ENCODE results near the gene HNRNPH1.

Gene HNRNPH1

DNA sequence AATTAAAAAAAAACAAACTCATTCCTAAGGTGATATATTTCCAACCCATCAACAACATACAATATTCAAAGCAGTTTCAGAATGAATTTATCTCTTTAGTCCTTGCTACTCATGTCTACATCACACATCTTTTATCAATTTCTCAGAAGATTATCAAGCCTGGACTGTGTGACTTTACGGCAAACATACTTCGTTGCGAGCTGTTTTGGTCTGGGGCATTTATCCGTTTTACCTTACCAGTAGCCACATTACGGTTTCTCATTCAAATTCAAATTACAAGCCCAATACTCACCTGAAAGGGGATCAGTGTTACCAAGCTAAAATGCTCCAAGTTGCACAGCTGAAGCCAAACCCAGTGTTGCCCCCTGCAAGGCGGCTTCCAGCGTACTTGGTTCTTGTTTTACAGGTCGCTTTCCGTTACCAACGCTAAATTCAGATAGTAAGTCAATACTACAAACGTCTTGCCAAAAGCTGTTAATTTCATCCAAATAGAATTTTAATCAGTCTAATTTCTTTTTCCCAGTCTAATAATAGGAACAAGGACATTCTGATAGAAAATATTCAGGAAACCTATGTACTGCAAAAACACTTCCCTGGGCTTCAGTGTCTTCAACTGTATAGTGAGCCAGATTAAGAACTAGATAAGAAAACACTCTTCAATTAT is 1.8 kb downstream of the HNRNPH1 start:
- no peak for DNase-seq

- no peak for DNase-seq
These were observed 2.6 kb downstream of the HNRNPH1 start for GRCh38 chr5:179620703-179621350.

GRCh38 chr5:179620293-179620692 is 3.2 kb downstream of the HNRNPH1 start:
- no peak for DNase-seq

- no peak for DNase-seq
These were observed 3.7 kb downstream of the HNRNPH1 start for GRCh38 chr5:179619776-179620175.

DNA sequence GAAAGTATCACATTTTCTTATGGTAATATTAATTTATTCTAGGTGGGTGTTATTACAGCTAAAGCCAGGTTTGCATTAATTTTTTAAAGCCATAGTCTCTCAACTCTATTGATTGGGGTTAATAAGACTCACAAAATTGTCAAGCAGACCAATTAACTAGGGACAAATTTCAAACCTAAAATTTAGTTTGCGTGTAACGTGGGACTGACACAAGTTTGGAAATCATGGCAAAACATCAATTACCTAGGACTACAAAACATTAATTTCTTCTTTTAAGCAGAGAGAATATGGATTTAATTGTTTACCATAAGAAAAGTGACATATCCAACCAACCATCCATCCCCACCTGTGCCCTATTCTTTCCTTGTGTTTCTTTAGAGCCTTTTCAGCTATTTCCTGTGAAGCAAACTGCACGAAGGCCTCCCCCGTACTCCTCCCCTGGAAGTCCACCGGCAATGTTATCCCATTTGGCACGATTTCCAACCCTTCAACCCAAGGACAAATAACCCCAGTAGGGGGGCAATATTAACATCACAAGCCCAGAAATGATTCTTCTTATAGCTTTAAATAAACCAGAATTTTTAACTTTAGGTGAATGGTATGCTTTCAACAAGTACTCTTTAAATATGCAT is 4.4 kb downstream of the HNRNPH1 start:
- no peak for DNase-seq

- DNase-seq: no peak
These were observed 5.5 kb downstream of the HNRNPH1 start for GRCh38 chr5:179617930-179618329.

DNA sequence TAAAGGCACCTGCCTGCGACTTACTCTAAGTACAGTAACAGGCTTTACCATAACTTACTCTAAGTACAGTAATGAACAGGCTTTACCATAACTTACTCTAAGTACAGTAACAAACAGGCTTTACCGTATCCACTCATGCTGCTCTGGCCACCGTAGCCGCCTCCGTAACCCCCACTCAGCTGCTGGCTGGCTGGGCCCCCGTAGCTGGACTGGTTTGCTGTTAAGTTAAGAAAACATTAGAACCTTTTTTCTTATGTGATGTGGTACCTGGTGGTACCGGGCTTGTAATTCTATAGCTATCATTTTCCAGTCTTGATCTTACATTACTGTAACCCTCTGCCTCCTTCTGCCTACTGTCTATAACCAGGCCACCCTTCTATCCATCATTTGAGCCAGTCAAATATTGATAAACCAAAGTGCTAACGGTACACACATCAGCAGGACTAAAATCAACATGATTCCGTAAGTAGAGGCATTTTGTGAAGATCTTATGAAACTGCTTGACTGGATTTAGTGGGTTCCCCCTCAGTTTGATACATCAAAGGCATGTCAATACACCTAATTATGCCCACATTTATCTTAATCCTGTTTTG is 7.4 kb downstream of the HNRNPH1 start:
- DNase-seq: no peak

DNA sequence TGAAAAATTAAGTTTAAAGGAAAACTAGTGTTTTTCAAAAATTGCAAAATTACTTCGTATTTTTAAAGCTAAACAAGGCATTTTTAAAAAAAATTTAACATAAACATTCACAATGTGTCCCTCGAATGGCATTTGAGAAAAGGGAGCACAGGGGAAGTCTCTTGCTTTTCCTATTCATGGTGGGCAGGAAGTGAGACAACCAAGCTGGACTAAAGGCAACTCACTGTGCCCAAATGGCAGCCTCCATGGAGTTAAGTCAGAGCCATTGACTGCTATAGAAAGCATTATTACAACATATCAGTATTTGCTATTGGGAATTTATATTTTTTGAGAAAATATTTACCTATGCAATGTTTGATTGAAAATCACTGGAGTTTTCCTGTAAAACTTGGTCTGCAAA is 8.3 kb downstream of the HNRNPH1 start:
- no peak for DNase-seq

GRCh38 chr5:179614745-179615144 is 8.7 kb downstream of the HNRNPH1 start:
- no peak for DNase-seq

GRCh38 chr5:179613460-179614071 is 9.9 kb downstream of the HNRNPH1 start:
- no peak for DNase-seq

- no peak for DNase-seq
These were observed 10.7 kb downstream of the HNRNPH1 start for GRCh38 chr5:179612577-179613459.

DNA sequence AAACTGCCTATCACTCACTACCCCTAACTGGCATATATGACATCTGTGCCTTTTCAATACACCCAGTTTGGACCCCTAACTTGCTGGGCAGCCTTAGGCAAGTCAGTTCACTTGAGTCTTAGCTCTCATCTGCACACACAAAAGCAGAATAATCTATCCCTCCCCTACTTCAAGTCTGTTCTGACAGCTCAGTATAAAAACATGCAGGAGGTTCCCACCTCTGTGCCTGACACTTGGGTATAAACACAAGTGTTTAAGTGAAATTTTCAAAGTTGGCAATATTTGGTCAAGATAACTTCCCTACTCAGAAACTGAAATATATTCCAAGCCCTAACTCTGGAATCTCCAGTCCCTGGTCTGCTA is 12.6 kb downstream of the HNRNPH1 start:
- DNase-seq: no peak

DNA sequence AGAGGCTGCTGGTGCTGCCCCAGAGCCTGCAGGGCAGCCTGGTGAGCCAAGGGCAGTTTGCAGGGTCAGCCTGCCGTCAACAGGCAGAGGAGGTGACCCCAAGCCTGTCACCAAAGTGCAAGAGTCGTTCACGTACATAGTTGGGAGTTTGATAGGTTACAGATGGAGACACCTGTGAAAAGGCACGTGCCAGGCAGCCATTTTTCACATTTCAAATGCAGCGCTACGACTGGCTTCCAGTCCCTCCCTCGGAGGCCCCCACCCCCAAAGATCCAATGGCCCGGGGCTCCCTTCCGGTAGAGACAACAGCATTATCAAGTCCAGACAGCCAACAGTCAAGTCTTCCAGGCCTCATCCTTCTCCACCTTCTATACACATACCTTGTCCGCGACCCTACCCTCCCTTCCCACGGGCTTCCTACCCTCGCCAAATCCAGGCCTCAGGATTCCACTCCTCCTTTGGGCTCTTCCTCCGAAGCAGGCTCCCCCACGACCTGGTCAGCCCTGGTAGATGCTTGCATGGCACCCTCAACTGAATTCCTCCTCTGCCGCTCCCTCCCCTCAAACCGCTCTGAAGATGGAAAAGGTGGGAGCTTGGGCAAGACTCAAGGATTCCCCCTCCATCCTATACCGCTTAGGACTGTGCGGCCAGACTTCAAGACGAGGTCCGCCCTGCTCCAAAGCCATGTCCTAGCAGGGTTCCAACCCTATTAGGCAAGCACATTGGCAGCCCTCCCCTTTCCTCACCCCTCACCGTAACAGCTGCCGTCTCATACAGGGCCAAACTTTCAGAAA is 13.2 kb downstream of the HNRNPH1 start:
- DNase-seq: no peak

DNA sequence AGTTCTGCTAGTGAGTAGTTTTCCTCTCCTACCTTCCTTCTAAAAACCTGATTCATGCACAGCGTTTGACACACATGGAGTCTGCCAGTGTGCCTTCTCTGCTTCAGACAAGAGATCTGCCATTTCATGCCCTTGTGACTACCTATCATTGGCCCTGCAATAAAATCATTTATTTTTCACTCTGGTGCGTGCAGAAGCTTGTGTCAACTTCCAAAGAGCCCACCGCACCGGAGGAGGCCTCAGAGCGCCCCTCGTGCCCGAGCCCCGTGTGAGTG is 13.7 kb downstream of the HNRNPH1 start:
- DNase-seq: no peak

DNA sequence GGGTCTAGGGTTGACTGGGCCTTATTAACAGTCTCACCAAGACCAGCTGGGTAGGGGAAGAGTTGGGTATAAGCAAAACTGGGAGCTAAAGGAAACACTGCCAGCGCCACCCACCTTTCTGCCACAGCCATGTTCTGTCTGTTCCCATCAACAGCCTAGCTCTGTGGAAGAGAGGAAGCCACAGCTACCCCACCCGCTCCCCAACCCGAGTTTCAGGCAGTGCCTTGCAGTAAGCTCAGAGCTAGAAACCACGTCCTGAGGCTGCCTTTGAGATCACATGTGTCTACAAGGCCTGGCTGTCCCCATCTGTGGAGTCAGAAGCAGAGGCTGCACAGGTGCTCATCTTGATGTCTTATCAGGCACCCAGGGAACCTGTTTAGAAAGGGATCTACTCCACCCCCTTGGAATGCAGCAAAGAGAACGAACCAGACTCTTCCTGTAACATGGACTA is 15.3 kb downstream of the HNRNPH1 start:
- DNase-seq: no peak

DNA sequence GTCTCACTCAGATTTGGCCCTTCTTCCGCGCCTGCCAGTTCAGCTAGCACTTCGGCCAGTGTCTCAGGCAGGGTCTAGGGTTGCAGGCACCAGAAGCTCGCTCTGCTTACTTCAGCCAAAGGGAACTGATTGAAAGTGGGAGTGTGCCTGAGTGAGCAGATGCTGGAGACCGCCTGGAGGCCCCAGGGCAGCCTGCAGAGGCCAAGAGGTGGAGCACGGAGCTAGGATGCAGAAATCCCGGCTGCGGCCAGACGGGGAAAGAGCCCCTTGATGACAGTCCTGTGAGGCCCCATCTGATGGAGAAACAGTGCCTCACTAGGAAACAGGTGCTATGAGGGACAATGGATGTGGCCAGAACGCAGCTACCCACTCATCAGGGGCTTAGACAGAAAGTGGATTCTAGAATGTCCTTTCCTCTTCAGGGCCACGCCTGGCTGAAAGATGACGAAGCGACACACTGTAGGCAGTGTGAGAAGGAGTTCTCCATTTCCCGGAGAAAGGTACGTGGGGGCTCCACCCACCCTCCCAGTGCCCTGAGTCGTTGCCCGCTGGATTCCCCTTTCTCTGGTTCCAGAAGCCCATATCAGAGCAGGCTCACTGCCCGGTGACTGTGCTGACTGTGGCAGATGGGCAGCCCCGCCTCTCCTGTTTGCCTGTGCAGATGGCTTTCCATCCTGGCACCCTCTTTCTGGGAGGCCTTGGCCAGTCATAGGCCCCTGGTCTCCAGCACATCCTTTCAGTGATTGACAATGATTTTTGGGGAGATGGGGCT is 16.1 kb downstream of the HNRNPH1 start:
- DNase-seq: no peak

GRCh38 chr5:179606910-179607159 is 16.6 kb downstream of the HNRNPH1 start:
- no peak for DNase-seq

DNA sequence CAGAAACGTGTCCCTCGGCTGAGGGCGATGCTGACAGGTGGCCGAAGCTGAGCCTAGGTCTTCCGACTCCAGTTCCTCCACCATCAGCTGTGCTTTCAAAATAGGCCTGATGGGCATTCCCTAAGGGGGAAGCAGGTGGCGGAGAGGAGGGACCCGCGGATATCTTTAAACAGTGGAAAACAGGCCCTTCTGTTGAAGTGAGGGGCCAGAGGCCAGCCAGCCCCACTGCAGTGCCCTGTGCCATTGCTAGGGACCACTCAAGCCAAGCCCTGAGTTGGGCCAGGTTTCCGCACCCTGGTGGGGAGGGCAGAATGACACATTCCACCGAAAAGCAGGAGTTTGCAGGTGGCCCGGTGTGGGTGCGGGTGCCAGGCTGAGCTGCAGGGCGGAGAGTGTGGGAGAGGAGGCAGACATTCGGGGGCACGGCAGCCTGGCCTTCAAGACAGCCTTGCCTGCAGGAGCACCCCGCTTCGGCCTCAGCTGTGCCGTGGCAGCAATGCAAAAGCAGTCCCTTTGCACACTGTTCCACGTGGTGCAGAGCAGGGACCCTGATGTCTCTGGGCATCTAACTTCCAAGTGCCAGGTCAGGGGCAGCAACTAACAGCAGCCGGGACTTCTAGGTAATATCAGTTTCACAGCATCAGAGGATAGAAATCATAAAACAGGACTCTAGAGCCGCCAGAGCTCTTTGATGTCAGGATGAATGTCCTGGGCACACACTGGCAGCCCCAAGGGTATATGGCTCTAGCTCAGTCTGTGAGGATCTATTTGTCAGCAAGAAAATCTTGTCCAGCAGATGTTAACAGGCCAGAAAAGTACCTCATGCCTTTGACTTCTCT is 17.2 kb downstream of the HNRNPH1 start:
- DNase-seq: no peak

- no peak for DNase-seq
These were observed 18.2 kb downstream of the HNRNPH1 start for GRCh38 chr5:179605026-179605833.

DNA sequence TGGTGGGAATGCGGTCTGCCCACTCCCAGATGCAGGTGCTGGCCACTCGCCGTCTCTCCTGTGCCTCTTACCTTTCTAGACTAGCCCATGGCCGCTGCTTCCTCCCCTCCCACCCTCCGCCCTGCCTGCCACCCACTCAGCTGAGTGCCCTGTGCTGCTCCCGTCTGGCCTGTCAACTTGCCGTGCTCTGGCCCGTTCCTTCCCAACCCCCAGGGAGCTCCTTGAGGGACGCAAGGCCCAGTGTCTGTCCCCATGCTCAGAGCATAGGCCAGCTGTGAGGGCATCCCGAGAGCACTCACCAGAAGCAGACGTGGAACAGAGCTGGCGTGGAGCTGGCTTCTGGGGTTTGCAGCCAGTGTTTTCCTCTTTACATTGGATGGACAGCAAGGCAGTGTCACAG is 20.2 kb downstream of the HNRNPH1 start:
- no peak for DNase-seq
